Fibroblast of skin of abdomen (primary cell): Measurements from ENCODE around the gene PKHD1.
"Not testable (repeated sequence)": the region's sequence is repeated elsewhere in the genome, so short reads cannot be mapped to it uniquely, and the experiment has no call there.

ENCODE experiments used
- DNase-seq: peaks from one replicate; pipeline ENCODE4 v3.0.0-alpha.2; 2013

PKHD1 gene

DNA sequence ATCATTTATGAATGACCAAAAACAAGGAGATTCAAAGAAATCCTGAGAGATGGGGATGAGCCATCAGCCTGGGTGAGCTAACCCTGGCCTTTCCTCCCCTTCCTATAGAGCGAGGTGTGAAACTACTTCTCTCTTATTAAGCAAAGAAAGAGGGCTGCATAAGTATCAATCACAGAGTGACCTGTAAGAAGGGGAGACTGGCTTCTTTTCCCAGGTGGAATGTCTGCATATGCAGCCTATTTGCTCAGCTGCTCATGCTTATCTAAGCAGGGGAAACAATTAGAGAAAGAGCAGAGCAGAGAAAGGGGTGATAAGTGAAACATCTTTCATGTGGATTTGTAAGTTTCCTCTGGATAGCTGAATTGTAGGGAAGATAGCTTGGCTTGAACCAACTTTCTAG is 160.0 kb downstream of the PKHD1 start:
- no peak for DNase-seq

DNA sequence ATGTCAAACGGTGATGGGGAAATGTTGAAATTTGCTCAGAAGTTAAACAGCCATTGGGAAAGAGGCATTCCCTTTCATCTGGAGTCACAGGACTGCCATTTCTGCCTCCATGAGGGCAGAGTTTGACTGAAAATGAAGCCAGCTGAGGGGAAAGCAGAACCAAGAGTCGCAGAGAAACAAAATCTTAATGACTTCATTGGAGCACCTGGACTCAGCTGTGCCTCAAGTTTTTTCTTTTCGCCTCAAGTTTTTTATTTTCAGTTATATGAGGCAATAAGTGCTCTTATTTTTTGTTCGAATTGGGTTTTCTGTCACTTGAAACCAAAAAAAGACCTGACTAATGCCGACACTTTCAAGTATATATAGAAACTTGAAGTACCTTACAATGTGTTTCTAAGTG is 161.3 kb downstream of the PKHD1 start:
- DNase-seq = no peak

DNA sequence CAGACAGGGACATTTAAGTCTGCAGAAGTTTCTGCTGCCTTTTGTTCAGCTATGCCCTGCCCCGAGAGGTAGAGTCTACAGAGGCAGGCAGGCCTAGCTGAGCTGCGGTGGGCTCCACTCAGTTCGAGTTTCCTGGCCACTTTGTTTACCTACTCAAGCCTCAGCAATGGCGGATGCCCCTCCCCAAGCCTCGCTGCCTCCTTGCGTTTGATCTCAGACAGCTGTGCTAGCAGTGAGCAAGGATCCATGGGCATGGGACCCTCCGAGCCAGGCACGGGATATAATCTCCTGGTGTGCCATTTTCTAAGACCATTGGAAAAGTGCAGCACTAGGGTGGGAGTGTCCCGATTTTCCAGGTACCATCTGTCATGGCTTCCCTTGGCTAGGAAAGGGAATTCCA is 164.9 kb downstream of the PKHD1 start:
- not testable (repeated sequence) for DNase-seq

DNA sequence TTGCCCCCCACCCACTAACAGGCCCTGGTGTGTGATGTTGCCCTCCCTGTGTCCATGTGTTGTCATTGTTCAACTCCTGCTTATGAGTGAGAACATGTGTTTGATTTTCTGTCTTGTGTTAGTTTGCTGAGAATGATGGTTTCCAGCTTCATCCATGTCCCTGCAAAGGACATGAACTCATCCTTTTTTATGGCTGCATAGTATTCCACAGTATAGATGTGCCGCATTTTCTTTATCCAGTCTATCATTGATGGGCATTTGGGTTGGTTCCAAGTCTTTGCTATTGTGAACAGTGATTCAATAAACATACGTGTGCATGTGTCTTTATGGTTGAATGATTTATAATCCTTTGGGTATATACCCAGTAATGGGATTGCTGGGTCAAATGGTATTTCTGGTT is 169.1 kb downstream of the PKHD1 start:
- not testable (repeated sequence) for DNase-seq

DNA sequence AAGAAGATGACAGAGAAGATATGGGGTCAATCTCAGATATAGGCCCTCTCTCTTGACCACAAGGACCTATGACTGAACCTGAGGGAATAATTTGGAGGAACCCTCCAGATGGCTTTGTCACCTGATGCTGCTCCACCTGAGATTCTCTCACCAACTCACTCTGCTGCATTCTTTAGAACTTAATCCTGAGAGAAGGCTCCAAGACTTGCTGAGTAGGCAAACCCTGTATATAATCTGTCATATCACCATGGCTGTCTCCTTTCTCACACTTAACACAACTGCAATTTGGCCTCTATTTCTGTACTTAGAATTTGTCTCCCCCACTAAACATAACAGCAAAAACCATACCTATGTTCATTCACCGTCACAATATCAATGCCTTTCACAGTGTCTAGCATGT is 172.3 kb downstream of the PKHD1 start:
- no peak for DNase-seq

DNA sequence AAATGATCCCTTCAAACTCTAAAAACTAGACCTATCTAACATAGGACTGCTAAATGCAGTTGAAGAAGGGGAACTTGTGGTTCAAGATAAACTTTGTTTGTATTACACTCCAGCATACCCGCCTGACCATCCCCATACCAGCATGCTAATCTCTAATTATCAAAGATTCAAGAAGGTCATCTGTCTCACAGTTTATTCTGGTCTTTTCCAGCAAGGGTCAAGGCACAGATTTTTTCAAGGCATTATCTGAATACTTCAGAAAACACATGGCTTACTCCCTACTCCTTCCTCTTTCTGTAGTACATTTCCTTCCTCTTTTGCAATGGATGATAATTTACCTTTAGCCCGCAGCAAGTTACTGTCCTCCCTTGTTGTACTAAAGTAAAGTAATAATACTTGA is 174.1 kb downstream of the PKHD1 start:
- DNase-seq = no peak

DNA sequence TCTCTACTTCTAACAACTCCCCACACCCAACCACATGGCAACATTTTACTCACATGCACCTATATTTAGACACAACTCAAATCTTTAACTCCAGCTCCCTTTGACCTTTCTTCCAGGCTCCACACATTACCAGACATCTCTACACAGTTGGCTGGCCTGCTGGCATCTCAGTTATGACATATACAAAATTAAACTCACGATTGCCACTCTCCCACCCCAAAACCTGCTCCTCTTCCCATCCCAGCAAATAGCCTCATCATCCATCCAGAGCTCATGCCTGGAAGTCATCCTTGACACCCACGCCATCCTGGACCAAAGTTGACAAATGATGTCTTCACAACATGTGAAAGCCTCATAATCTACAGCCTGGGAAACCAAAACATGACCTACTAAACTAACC is 176.6 kb downstream of the PKHD1 start:
- no peak for DNase-seq

DNA sequence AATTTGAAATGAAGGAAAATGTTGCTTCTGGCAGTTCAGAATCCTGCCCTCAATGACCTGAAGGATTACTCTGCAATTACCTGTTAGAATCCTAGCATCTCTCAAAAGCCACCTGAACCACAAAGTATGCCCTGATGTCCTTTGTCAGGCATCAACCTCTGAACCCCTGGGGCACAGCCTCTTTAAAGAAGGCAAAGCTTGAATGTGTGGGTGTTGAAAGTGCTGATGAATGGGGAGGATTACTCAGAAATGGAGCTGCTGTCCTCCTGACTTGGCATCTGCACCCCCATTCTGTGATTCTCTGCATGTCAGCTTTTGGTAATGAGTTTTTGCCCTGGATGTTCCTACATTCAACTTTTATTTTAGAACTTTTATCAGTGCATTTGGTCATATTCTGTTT is 179.2 kb downstream of the PKHD1 start:
- no peak for DNase-seq

DNA sequence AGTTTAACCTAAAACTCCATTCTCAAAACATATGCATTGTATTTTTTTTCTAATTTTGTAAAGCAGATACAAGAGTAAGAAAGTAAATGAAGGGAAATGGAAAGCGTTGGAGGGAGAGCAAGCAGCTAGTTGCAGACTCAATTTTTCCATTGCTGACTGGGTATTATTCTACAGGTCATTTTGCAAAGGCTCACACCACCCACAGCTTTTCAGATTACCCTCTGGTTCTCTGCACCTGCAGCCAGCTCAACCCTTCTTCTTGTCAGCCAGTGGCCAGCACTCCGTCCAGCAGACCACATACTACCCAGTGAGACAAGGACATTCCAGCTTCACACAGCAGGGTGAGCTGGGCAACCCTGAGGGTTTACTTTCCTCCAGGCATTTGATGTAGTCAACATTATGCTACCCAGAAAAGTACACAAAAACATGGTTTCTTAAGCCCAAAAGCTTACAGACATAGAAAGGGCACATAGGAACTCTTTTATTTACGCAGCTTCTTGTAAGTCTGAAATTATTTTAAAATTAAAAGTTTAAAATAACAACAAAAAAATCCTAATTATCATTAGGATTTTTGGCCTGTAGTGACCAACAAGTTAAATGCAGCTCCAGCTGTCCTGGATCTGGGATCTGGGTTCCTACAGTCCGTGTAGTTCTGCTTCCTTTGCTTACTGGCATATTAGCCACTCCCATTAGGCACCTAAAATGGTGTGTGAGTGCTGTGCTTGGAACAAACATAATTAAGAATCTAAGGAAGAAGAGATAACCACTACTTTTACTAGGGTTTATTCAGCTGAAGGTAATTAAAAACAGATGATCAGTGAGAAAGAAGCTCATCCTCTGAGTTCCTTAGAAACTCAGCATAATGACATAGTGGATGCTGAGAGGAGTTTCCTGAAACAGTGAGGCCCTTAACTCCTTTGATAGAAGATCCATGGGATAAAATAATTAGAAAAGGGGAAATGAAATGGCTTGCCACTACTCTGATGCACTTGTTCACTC is 185.3 kb downstream of the PKHD1 start:
- no peak for DNase-seq

DNA sequence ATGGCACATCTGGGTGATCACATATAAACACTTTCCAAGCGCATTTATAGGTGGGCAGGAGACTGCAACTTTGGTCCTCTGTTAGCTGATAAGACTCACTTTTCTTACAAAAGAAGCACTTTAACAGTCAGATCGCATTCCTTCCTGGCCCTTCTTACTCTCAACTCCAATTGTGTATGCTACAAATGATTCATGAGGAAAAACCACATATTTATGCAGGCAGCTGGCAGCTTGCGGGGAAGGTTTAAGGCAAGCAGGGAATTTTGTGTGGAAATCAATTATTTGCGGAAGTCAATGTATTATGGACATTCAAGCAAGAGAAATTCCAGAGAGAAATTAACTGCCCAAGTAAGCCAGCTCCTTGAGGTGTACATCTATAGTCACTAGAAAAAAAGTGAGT is 194.0 kb downstream of the PKHD1 start:
- DNase-seq = no peak

DNA sequence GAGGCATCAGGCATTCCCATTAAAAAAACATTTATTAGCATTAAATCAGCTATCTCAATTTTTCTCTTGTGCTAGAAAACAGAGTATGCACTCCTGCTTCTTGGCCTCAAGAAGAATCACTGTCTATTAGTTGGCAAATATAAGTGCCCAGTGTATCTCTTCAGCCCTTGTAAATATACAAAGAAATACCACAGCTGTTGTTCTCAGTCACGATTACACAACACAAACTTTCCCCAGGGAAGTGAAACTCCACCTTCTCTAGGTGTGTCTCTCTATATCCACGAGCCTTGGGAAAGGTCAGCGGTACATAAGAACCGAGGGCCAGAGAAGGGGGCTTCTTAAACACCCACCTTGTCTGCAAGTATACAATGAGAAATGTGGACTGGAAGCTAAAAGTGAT is 194.7 kb downstream of the PKHD1 start:
- no peak for DNase-seq

DNA sequence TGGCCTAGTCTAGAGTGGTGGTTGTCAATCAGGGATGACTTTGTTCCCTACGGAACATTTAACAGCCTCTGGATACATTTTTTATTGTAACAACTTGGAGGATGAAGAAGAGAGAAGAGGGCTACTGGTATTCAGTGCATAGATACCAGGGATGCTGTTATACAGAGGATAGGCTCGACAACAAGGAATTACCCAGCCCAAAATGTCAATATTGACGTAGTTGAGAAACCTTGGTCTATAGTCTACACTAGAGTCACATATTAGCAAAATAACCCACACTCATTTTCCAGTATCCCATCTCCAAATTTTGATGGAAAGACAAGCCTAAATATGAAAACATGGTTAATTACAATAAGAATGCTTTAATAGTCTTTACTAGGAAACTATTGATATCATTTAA is 195.1 kb downstream of the PKHD1 start:
- DNase-seq = no peak

DNA sequence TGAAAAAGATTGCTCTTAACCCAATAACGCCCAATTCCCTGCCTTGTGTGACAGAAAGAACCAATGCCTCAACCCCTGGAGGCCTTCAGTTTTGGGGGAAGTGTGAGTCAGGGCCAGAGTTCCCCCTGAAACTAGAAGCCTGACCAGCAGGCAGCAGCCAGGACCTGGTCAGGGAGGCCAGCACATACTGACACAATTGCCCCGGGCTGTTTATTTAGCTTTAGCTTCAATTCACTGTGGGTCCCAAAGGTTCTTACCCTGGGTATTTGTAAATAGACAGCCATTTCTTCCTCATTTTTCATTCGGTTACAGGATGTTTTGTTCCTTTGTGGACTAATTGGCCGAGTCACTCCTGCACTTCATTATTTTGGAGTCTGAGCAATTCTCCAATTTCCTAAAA is 195.6 kb downstream of the PKHD1 start:
- DNase-seq = no peak

DNA sequence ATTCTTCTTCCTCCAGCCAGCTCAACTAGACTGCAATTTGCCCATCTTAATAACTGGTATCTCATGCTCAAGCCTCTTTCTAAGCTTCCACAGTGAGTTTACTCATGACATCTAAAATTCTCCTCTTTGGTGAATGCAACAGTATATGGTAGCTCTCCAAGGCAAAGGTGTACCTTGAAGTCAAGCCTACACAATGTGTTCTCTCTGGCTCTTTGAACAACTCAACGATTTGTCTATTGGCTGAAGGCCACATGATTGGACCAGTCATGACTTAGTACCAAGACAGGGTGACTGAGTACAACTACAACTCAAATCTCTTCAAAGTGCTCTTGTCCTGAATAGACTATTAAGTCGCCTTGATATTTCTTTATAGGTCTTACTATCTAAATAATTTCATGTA is 199.6 kb downstream of the PKHD1 start:
- DNase-seq = no peak

DNA sequence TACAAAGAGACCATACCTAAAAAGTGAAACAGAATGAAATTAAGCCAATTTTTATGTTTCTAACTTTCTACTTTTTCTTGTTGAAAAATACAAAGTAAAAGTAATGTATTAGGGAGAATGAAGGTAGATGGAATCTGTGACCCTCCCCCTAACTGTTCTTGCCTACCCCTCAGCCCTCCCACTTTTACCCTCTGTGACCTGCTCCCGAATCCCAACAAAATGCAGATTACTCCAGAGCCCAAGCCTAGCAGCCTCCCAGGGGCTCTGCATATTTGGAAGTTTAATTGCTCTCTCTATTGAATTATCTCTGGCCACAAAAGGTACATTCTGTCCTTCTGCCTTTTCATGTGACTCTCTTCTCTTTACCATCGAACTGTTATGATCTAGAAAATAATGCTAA is 201.5 kb downstream of the PKHD1 start:
- DNase-seq = no peak

DNA sequence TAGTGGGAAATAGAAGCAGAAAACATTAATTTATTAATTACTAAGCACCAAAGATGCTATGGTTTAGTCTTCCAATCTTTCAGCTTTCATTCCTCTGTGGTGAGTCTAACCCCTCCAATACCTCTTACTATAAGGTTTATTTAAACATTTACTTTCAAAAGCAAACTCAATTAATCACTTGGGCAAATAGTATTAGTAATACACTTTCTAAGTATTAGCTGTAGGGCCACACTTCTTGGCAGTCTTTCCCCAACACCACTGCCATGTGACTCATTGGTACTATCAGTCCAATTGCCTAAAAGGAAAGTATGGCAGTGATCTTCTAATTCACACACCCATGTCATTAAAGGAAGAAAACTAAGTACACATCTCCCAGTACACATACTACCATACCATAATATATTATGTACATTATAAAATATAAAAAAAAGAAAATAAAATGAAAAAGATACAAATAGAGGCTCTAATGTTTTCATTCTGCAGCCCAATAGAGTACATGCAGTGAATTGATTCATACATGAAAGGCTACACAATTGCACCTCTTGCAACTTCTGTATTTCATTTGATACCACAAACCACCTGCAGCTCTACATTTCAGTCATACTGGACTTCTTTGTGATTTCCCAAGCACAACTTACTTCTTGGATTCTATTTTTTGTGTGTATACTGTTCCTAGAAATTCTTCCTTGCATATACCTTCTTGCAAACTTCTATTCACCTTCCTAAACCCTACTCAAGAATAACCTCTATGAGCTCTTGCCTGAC is 218.6 kb downstream of the PKHD1 start:
- DNase-seq = no peak

DNA sequence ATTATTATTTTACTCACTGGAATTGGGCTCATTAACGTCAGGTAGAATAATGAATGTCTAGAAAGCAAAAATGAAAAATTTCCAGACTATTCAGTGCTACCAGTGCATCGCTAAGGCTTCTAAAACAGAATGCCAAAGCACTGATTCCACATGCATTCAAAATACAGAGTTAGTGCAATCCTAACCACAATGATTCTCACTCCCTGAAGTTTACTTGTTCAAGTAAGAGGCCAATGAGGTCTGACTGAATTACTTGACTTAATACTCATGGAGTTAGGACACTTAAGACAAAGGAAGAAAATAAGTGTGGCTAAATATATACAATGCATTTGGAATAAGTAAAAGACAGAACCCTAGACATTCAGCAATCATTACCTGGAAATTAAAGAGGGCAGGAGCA is 220.5 kb downstream of the PKHD1 start:
- no peak for DNase-seq

DNA sequence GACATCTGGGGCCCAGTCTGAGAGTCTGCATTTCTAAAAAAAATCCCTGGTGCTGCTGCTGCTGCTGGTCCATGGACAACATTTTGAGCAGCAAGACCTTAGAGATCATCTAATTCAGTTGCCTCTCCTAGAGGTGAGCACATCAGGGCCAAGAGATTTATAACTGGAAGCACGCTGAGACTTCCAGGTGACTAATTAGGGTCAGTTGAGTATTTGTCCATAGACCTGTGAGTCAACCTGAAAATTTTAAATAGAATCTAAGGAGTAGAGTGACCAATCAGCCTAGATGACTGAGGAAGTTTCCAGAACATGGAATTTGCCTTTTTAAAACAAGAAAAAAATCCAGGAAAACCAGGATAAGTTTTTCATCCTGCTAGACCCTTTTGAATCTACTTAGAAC is 221.4 kb downstream of the PKHD1 start:
- no peak for DNase-seq

DNA sequence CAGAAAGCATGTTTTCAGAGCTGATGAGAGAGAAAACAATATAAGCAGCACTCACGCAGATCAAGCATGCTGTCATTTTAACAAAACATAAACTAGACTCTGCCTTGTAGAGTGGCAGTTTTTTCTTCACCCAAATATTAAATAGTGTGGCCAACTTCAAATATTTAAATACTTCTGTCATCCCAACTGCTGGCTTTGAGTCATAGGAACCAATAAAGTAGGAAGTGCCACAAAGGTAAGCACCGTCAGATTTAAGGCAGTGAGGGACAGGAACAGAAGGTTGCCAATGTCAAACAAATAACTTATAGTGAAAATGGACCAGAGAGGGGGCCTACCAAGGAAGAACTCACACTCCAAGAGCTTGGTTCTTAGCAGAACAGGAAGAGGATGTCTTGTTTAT is 222.2 kb downstream of the PKHD1 start:
- no peak for DNase-seq

DNA sequence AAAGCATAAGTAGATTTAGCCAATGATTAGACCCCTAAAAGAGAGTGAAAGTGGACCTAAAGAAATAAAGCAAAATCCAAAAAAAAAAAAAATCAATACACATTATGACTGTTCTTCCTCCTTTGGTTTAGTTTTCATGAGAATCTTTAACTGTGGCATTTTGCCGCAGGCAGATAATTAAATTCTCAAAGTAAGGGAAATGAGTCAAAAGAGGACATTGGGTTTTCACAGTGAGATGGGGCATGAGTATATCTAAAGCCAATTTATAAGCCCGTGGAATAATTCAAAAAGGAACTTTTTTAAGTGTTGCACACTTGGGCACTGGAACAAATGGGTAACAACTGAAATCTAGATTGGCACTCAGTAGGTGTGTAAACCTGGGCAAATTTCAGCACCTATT is 230.3 kb downstream of the PKHD1 start:
- DNase-seq = no peak

DNA sequence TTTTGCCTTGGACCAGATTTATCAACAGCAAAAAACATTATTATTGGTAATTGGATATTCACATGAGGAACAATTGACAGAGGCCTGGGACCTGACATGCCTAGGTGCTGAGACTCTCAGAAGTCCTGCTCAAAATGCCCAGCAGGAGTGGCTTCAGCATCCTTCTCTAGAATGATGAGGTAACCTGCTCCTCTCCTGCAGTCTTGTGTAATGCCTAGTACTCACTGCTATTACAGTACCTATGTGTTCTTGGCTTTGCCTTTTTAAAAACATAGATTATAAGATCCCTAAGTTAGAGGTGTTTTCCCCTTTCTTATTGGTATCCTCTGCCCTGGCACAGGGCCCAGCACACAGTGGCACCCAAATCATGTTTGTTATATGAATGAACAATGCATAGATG is 230.9 kb downstream of the PKHD1 start:
- DNase-seq = no peak

DNA sequence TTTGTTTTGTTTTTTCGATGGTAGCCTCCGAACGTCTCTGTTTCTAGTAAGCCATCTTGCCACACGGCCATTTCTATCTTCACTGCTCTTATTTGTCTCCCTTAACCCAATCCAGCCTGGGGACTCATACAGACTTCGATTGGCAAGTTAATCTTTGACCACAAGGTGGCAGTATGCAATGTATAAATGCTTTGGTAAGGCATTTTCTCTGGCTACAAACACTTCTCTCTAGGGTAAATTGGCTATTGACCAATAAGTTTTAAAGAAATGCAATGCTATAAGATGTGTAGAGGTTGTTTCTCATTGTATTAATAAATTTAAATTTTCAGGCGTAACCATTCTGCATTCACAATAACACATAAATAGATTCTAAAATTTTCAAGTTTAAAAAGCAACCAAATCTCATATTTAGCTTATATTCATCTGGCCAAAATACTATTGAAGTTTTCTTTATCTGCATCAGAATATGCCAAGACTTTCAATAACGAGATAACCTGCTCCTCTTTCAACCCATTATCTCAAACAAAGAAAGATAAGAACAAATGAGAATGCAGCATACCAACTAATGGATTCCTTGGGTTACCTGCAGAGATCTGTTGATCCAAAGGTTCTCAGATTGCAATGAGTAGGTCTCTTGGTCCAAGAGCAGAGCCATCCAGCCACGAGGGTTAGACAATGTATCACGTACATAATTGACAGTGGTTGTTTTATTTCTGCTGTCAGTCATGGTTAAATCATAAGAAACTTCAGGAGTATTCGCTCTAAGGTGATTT is 231.9 kb downstream of the PKHD1 start:
- DNase-seq = peak; percentile 30

DNA sequence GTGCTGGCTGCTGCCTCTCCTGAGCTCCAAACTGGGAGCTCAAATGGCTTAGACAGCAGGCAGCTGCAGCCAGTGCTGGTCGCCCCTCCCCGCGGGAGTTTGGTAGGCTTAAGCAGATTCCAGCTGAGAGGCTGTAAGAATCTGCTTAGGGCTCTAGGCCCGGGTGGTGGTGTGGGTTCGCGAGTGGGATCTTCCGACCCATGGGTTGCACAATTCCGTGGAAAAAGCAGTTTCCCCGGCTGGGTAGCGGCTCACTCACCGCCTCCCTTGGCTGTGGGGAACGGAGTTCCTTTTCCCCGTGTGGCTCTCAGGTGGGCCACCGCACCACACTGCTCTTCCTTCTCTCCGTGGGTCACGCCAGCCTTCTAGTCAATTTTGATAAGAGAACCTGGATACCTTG is 232.5 kb downstream of the PKHD1 start:
- DNase-seq = no peak
